Adrenal gland (tissue), 12 donors: ENCODE results near the gene ASCL2. TPM values are rescaled to one million over a fixed set of nuclear protein-coding genes. Genes with fewer than 3 reads are reported as not detected.

Experiments
- DNase-seq, 7 donors: peaks; one replicate each; pipeline ENCODE4 v3.0.0-alpha.2; 2019 to 2020
- H3K27ac ChIP-seq, 5 donors: fragments of 200-600 bp; sonication (generic) in 4 of 5; 1 replicate in 3 of 5; 2 replicates in 2 of 5; pipeline versions ENCODE4 v1.5.1 to v1.8.0; 2016 to 2020; ENCODE audit warnings: mild to moderate bottlenecking in 1 of 5
- H3K27me3 ChIP-seq: fragments of 200-600 bp; 2 replicates; pipeline ENCODE4 v1.8.0; 2021
- H3K36me3 ChIP-seq, 2 donors: fragments of 200-600 bp; replicated peaks in 1 of 2; 1 replicate in 1 of 2; 2 replicates in 1 of 2; pipeline versions ENCODE4 v1.5.1 to v1.8.0; 2018 to 2022
- H3K4me1 ChIP-seq, 2 donors: fragments of 200-600 bp; replicated peaks in 1 of 2; 1 replicate in 1 of 2; 2 replicates in 1 of 2; pipeline versions ENCODE4 v1.5.1 to v1.8.0; 2018 to 2021
- H3K4me3 ChIP-seq, 4 donors: fragments of 200-600 bp; sonication (generic) in 3 of 4; one replicate each; pipeline ENCODE4 v1.5.1; 2016 to 2018
- H3K9me3 ChIP-seq, 3 donors: fragments of 200-600 bp; sonication (generic) in 1 of 3; replicated peaks in 1 of 3; 1 replicate in 2 of 3; 2 replicates in 1 of 3; pipeline versions ENCODE4 v1.5.1 to v1.8.0; 2016 to 2021
- CTCF ChIP-seq, 6 experiments: fragments of 450-650 bp in 4 of 6; fragments of 200-600 bp in 2 of 6; sonication (generic) in 1 of 6; IDR thresholded peaks; 1 replicate in 5 of 6; 2 replicates in 1 of 6; pipeline versions ENCODE4 v1.5.1 to v1.8.0; 2016 to 2021; ENCODE audit warnings: antibody characterized with exemption in 6 of 6, mild to moderate bottlenecking in 2 of 6, moderate library complexity in 1 of 6
- POLR2A ChIP-seq, 2 donors: fragments of 450-650 bp; IDR thresholded peaks; one replicate each; pipeline ENCODE4 v1.6.1; 2017; ENCODE audit warnings: antibody characterized with exemption in 2 of 2, mild to moderate bottlenecking in 2 of 2, moderate library complexity in 1 of 2
- WGBS, 4 donors: extraction: QIAGEN DNeasy Blood & Tissue Kit in 2 of 4; methylation state at CpG; one replicate each; pipeline versions ENCODE4 v1.1.5 to v1.1.7; 2013 to 2017; 5-methylcytosine and 5-hydroxymethylcytosine counted together
- intact Hi-C, 2 donors: fragments of 100-400 bp; cut with DNase I; formaldehyde crosslinking; loops; one replicate each; pipeline versions ENCODE4 v1.14.1 to v1.15.0; 2022 to 2023
- polyA plus RNA-seq, 3 donors: library from polyadenylated mRNA; stranded (reverse); fragments of 200-250 nt in 2 of 3; fragments of 350-450 nt in 1 of 3; fragmentation: Illumina TruSeq in 1 of 3; extraction: RNeasy Lipid Tissue Mini Kit (QIAGEN cat#74804) in 1 of 3; gene quantifications; one replicate each; pipeline ENCODE4 v1.2.3, GENCODE V29; 2013 to 2014
- total RNA-seq, 9 donors: library from RNA; depleted of rRNA in 4 of 9; stranded (reverse); fragments of >200 nt in 4 of 9; fragments of 120-200 nt in 1 of 9; fragmentation: NEBNext Ultra II Directional in 1 of 9; extraction: Animal tissue kit (Norgen Biotek cat#: 25700) in 1 of 9; gene quantifications; one replicate each; pipeline versions ENCODE4 v1.1.0 to v1.2.4, GENCODE V29; 2013 to 2023
- donor health status: healthy with polysubstance abuse.
- donor health status: Bipolar disorder and iron deficiency.
- donor health status: DM: yes; HTN: yes; CAD: no.
- donor health status: DM: no; HTN: no; CAD: no.
- donor health status: DM: no; HTN: no; CAD: no.
- donor health status: DM: yes; HTN: yes; CAD: no.

ASCL2 gene
- total and polyA plus RNA-seq, 12 donors: 0.11 to 2.2 (median 0.77) TPM; not detected in 2

GRCh38 chr11:2251138-2251537 is 19.2 kb downstream of the ASCL2 start:
- peak in 1 of 7 donors; percentile 20 for DNase-seq
- Histone ChIP-seq H3K36me3 (no peaks in the 10 kb centered on the region), H3K4me1 (no peaks in the 10 kb centered on the region), H3K9me3 (no peaks in the 10 kb centered on the region), H3K27ac (no peak overlapping the region), H3K27me3 (no peaks in the 10 kb centered on the region), H3K4me3 (no peak overlapping the region)
- intact Hi-C loops: no loop called here
- WGBS, 4 donors: 86 to 97% (median 90%) methylated on average over 6 of the region's 6 CpGs
- TF ChIP-seq POLR2A (IDR thresholded peaks at IDR 0.05) (no peak), CTCF (IDR thresholded peaks at IDR 0.05) (no peak)

- intact Hi-C loops: no loop called here
- no peaks in the 10 kb centered on the region for H3K9me3 ChIP-seq
- DNase-seq: peak in 1 of 7 donors; percentile 30
- H3K4me1 ChIP-seq: no peaks in the 10 kb centered on the region
- 76 to 87% (median 82%) methylated on average over 7 to 8 of the region's 8 CpGs for WGBS, 4 donors
- H3K4me3 ChIP-seq: no peak overlapping the region
- H3K27ac ChIP-seq: no peak overlapping the region
- TF ChIP-seq CTCF (IDR thresholded peaks at IDR 0.05) (no peak), POLR2A (IDR thresholded peaks at IDR 0.05) (no peak)
- no peaks in the 10 kb centered on the region for H3K36me3 ChIP-seq
- no peaks in the 10 kb centered on the region for H3K27me3 ChIP-seq
These were observed 19.9 kb downstream of the ASCL2 start for GRCh38 chr11:2250485-2250884.

- 77 to 84% (median 77%) methylated on average over 4 to 9 of the region's 9 CpGs; no CpG with 5 or more reads in 1 of the 4 donors for WGBS, 4 donors
- Histone ChIP-seq H3K9me3 (no peaks in the 10 kb centered on the region), H3K27me3 (no peaks in the 10 kb centered on the region), H3K27ac (no peak overlapping the region), H3K4me3 (no peak overlapping the region), H3K4me1 (no peaks in the 10 kb centered on the region), H3K36me3 (no peaks in the 10 kb centered on the region)
- intact Hi-C loops: no loop called here
- peak in 1 of 7 donors; percentile 28 for DNase-seq
- TF ChIP-seq CTCF (IDR thresholded peaks at IDR 0.05): no peak
- TF ChIP-seq POLR2A (IDR thresholded peaks at IDR 0.05): no peak
These were observed 20.3 kb downstream of the ASCL2 start for GRCh38 chr11:2250041-2250440.

- intact Hi-C loops: no loop called here
- Histone ChIP-seq H3K9me3 (no peaks in the 10 kb centered on the region), H3K27ac (no peak overlapping the region), H3K27me3 (no peaks in the 10 kb centered on the region), H3K36me3 (no peaks in the 10 kb centered on the region), H3K4me1 (no peaks in the 10 kb centered on the region), H3K4me3 (no peak overlapping the region)
- no peak for TF ChIP-seq CTCF (IDR thresholded peaks at IDR 0.05)
- TF ChIP-seq POLR2A (IDR thresholded peaks at IDR 0.05): no peak
- no peak for DNase-seq
- 83 to 90% (median 87%) methylated on average over 10 to 20 of the region's 20 CpGs for WGBS, 4 donors
These were observed 21.0 kb downstream of the ASCL2 start for GRCh38 chr11:2249189-2249916.
